Mesendoderm (in vitro differentiated cells): ENCODE results near the gene SGMS1.

Source experiments
- DNase-seq: peaks from one replicate; pipeline ENCODE4 v3.0.0; 2013
- H2AK5ac ChIP-seq: 2 replicates; pipeline ENCODE4 v1.6.1; 2013; ENCODE audit warnings: low read length, inconsistent platforms
- H2BK120ac ChIP-seq: 2 replicates; pipeline ENCODE4 v1.6.1; 2013; ENCODE audit warnings: low read depth, mild to moderate bottlenecking, low read length, moderate library complexity, mixed read lengths
- H2BK15ac ChIP-seq: replicated peaks from 2 replicates; pipeline ENCODE4 v1.6.1; 2013; ENCODE audit warnings: low read depth, mild to moderate bottlenecking, moderate library complexity
- H2BK5ac ChIP-seq: 2 replicates; pipeline ENCODE4 v1.6.1; 2013; ENCODE audit warnings: low read length, inconsistent platforms
- H3K18ac ChIP-seq: 2 replicates; pipeline ENCODE4 v1.6.1; 2013; ENCODE audit warnings: mild to moderate bottlenecking, low read length, mixed read lengths
- H3K23ac ChIP-seq: one replicate; pipeline ENCODE4 v1.6.1; 2013; ENCODE audit warnings: low read length
- H3K27ac ChIP-seq: 2 replicates; pipeline ENCODE4 v1.5.1; 2013; ENCODE audit warnings: low read depth, mild to moderate bottlenecking, inconsistent platforms, low read length, moderate library complexity
- H3K27me3 ChIP-seq: 2 replicates; pipeline ENCODE4 v1.6.1; 2013; ENCODE audit warnings: low read length, control low read depth, mild to moderate bottlenecking, inconsistent platforms; ENCODE audit not compliant: insufficient read depth, poor library complexity
- H3K36me3 ChIP-seq: 2 replicates; pipeline ENCODE4 v1.6.1; 2013; ENCODE audit warnings: low read length, inconsistent platforms; ENCODE audit not compliant: control insufficient read depth, insufficient read depth
- H3K4ac ChIP-seq: one replicate; pipeline ENCODE4 v1.6.1; 2013; ENCODE audit warnings: low read depth, mild to moderate bottlenecking, low read length, moderate library complexity
- H3K4me1 ChIP-seq: 2 replicates; pipeline ENCODE4 v1.6.1; 2013; ENCODE audit warnings: low read depth, low read length, inconsistent platforms; ENCODE audit not compliant: control insufficient read depth
- H3K4me2 ChIP-seq: 2 replicates; pipeline ENCODE4 v1.6.1; 2013; ENCODE audit warnings: low read length
- H3K4me3 ChIP-seq: 2 replicates; pipeline ENCODE4 v1.5.1; 2013; ENCODE audit warnings: mild to moderate bottlenecking, low read length
- H3K56ac ChIP-seq: one replicate; pipeline ENCODE4 v1.6.1; 2013; ENCODE audit warnings: low read length
- H3K79me1 ChIP-seq: 2 replicates; pipeline ENCODE4 v1.6.1; 2013; ENCODE audit warnings: low read length, inconsistent platforms
- H3K79me2 ChIP-seq: 2 replicates; pipeline ENCODE4 v1.6.1; 2013; ENCODE audit warnings: mild to moderate bottlenecking, low read length; ENCODE audit not compliant: control insufficient read depth, insufficient read depth
- H3K9ac ChIP-seq: 2 replicates; pipeline ENCODE4 v1.6.1; 2013; ENCODE audit warnings: low read length, inconsistent platforms
- H4K5ac ChIP-seq: one replicate; pipeline ENCODE4 v1.6.1; 2013; ENCODE audit warnings: low read length
- H4K8ac ChIP-seq: one replicate; pipeline ENCODE4 v1.6.1; 2013; ENCODE audit warnings: low read depth, mild to moderate bottlenecking, control low read depth, low read length, moderate library complexity
- WGBS: extraction: QIAGEN DNeasy Blood & Tissue Kit; methylation state at CpG from one replicate; pipeline ENCODE4 v1.1.7; 2013; ENCODE audit warnings: low lambda C conversion rate, missing lambda C conversion rate; ENCODE audit not compliant: insufficient coverage; ENCODE audit errors: extremely low coverage; 5-methylcytosine and 5-hydroxymethylcytosine counted together

The SGMS1 gene

DNA sequence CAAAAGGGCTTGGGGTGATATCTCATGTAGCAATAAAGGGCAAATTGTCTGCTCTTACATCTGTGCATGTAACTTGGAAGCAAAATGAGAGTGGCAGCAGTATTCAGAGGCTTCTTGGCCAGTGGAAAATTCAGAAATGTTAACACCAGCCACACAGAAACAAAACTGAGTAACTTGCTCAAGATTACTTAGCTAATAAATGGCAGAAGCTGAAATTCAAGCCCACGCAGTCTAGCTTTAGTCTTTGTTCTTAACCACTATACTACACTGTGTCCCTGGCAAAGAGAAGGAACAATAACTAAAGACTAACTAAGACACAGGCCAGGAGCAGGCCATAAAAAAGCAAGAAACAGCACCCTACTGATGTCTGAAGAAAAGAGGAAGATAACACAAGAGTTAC lies 186.5 kb downstream of the SGMS1 start:
- H3K79me2 ChIP-seq: no peaks in the 10 kb centered on the region
- H2AK5ac ChIP-seq: no peak overlapping the region

DNA sequence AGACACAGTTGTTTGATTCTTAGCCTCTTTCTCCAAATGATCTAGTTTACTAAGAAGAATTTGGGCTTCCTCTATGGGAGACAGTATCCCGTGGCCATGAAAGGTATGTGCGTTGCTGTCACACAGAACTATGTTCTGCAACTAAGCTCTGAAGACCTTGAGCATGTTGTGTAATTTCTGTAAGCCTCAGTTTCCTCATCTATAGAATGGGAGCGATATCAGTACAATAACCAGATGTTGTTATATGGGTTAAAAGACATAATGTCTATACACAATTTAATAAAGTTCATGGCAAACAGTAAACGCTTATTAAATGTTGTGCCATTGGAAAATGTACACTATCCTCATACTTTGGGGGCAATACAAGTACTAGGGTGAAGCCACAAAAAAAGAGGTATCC lies 187.0 kb downstream of the SGMS1 start:
- Histone ChIP-seq H3K4me1 (no peaks in the 10 kb centered on the region), H3K9ac (no peak overlapping the region), H2BK120ac (no peak overlapping the region), H2AK5ac (no peak overlapping the region), H3K23ac (no peak overlapping the region), H3K56ac (no peak overlapping the region), H4K8ac (no peak overlapping the region), H2BK5ac (no peak overlapping the region), H3K36me3 (no peaks in the 10 kb centered on the region), H3K27ac (no peak overlapping the region), H3K79me1 (no peaks in the 10 kb centered on the region), H2BK15ac (no peak overlapping the region), H3K4me3 (no peak overlapping the region), H3K4ac (no peak overlapping the region), H3K27me3 (no peaks in the 10 kb centered on the region), H3K79me2 (no peaks in the 10 kb centered on the region), H4K5ac (no peak overlapping the region), H3K18ac (no peak overlapping the region), H3K4me2 (no peak overlapping the region)
- no peak for DNase-seq
- WGBS: no CpG with 5 or more reads among the region's 4 CpGs

More for the DNA sequence above, 186.5 kb downstream of the SGMS1 start:
- Histone ChIP-seq H3K9ac (no peak overlapping the region), H3K4me2 (no peak overlapping the region), H3K23ac (no peak overlapping the region), H3K4me3 (no peak overlapping the region), H2BK120ac (no peak overlapping the region), H3K27me3 (no peaks in the 10 kb centered on the region), H3K4me1 (no peaks in the 10 kb centered on the region), H3K36me3 (no peaks in the 10 kb centered on the region), H2BK15ac (no peak overlapping the region), H3K18ac (no peak overlapping the region), H3K56ac (no peak overlapping the region), H4K8ac (no peak overlapping the region), H3K79me1 (no peaks in the 10 kb centered on the region), H3K4ac (no peak overlapping the region), H2BK5ac (no peak overlapping the region), H3K27ac (no peak overlapping the region), H4K5ac (no peak overlapping the region)
- WGBS: no CpG with 5 or more reads among the region's 1 CpG
- no peak for DNase-seq

DNA sequence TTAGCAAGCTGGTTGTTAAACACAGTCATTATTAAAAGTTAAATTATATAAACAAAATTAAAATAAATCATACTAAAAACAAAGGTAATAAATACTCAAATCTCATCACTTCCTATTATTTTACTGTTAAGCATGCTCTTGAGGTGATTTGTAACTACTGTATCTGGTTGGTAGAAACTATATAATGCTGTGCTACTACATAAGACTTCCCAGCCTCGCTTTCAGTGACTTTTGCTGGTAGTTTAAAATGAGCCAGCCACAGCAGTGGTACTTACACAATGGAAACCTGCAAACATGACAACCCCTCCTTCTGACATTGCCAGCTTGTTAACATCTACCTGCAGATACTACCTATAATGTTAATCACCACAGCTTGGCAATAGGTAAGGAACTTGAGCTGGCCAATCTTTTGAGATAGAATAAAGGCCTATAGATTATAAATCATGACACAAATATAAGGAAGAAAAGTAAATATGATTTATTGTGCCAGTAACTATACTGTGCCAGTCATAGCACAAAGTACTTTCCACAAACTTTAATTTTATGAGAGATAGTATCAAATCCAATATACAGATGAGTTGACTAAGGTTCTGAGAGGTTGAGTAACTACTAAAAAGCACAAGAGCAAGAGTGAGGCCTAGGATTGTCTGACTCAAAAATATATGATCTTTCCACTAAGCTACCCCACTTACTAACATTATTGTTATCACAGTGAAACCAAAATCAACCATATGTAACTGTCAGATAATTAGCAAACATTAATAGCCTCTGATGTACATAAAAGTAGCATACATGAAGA lies 191.3 kb downstream of the SGMS1 start:
- WGBS: no CpG with 5 or more reads among the region's 1 CpG
- no peak for DNase-seq
- no peak overlapping the region for H2BK120ac ChIP-seq

DNA sequence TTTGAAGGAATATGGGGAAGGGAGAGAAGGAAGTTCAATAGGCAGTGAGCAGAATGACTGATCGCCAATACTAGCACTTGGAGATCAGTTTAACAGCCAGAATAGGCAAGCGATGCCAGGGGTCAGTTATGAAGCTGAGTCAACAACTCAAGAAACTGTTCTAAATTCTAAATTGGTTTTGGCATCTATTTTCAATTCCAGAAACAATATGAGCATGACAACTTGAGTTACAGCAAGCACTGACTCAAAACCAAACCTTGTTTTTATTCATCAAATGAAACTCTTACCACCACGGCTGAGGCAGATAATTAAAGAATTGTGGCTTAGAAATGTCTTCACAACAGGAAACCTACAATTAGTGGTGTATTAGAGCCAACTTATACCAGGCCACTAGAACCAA lies 192.0 kb downstream of the SGMS1 start:
- Histone ChIP-seq H3K27ac (no peak overlapping the region), H2BK120ac (no peak overlapping the region), H3K79me1 (no peaks in the 10 kb centered on the region), H3K56ac (no peak overlapping the region), H3K27me3 (no peaks in the 10 kb centered on the region), H3K4me1 (no peaks in the 10 kb centered on the region), H3K79me2 (no peaks in the 10 kb centered on the region), H3K4me2 (no peak overlapping the region), H3K23ac (no peak overlapping the region), H2BK5ac (no peak overlapping the region), H3K4me3 (no peak overlapping the region), H4K5ac (no peak overlapping the region), H3K18ac (no peak overlapping the region), H3K4ac (no peak overlapping the region), H3K9ac (no peak overlapping the region), H3K36me3 (no peaks in the 10 kb centered on the region), H4K8ac (no peak overlapping the region), H2AK5ac (no peak overlapping the region), H2BK15ac (no peak overlapping the region)
- DNase-seq: no peak
- no CpG with 5 or more reads among the region's 3 CpGs for WGBS

More for the DNA sequence above, 191.3 kb downstream of the SGMS1 start:
- no peaks in the 10 kb centered on the region for H3K36me3 ChIP-seq
- no peak overlapping the region for H3K4me3 ChIP-seq
- no peak overlapping the region for H3K27ac ChIP-seq
- no peak overlapping the region for H2BK5ac ChIP-seq
- no peak overlapping the region for H3K4me2 ChIP-seq
- H4K5ac ChIP-seq: no peak overlapping the region
- no peak overlapping the region for H2AK5ac ChIP-seq
- H3K18ac ChIP-seq: no peak overlapping the region
- H3K27me3 ChIP-seq: no peaks in the 10 kb centered on the region
- no peak overlapping the region for H3K4ac ChIP-seq
- H3K9ac ChIP-seq: no peak overlapping the region
- H4K8ac ChIP-seq: no peak overlapping the region
- no peak overlapping the region for H3K56ac ChIP-seq
- H2BK15ac ChIP-seq: no peak overlapping the region
- H3K23ac ChIP-seq: no peak overlapping the region
- H3K79me2 ChIP-seq: no peaks in the 10 kb centered on the region
- H3K4me1 ChIP-seq: no peaks in the 10 kb centered on the region
- H3K79me1 ChIP-seq: no peaks in the 10 kb centered on the region

DNA sequence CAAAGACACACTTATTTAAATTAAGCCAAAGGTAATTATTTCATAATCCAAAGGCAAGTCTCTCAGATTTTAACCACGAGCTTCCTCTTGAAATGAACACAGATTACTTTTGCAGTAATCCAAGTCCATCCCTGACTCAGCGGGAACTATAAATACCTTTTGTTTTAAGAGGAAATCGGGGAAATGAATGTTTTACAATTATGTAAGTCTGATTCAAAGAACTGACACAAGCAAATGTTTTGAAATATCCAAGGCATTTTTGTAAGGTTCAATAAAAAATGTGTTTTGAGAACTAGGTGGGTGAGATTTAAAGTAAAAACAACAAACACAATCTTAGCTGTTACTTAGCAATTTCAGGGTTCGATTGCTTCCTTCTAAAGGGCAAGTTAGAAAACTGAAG lies 192.6 kb downstream of the SGMS1 start:
- DNase-seq: no peak
- no CpG with 5 or more reads among the region's 4 CpGs for WGBS

DNA sequence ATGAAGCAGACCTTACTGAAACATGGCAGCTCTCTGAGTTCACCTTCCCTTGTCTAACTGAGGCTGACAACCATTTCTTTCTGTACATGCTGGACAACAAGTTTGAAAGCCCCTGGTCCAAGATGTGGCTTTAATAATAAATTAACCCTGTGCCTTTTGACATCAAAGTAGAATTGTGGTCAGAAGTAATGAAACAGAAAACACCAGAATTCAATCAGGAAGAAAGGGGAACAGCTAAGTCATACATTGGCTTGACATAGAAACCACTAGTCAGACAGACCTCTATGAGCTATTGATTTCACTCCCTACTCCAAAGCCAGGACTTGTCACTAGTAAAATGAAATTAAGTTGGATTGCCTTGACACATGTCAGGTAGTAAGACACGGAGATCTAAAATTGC lies 197.3 kb downstream of the SGMS1 start:
- no peak overlapping the region for H3K18ac ChIP-seq
- H2BK120ac ChIP-seq: no peak overlapping the region
- H3K4me2 ChIP-seq: no peak overlapping the region
- no CpG with 5 or more reads among the region's 1 CpG for WGBS
- H2AK5ac ChIP-seq: no peak overlapping the region
- H3K4ac ChIP-seq: no peak overlapping the region
- no peaks in the 10 kb centered on the region for H3K79me1 ChIP-seq
- H3K9ac ChIP-seq: no peak overlapping the region
- H3K4me1 ChIP-seq: no peaks in the 10 kb centered on the region
- no peak overlapping the region for H3K56ac ChIP-seq
- no peak overlapping the region for H2BK5ac ChIP-seq
- no peaks in the 10 kb centered on the region for H3K36me3 ChIP-seq
- H3K23ac ChIP-seq: no peak overlapping the region
- no peak for DNase-seq
- no peak overlapping the region for H3K27ac ChIP-seq
- H4K5ac ChIP-seq: no peak overlapping the region
- H3K27me3 ChIP-seq: no peaks in the 10 kb centered on the region
- H3K79me2 ChIP-seq: no peaks in the 10 kb centered on the region
- no peak overlapping the region for H4K8ac ChIP-seq
- H2BK15ac ChIP-seq: no peak overlapping the region
- H3K4me3 ChIP-seq: no peak overlapping the region

More for the DNA sequence above, 192.6 kb downstream of the SGMS1 start:
- H3K27me3 ChIP-seq: no peaks in the 10 kb centered on the region
- no peak overlapping the region for H3K4ac ChIP-seq
- H3K36me3 ChIP-seq: no peaks in the 10 kb centered on the region
- H2AK5ac ChIP-seq: no peak overlapping the region
- H2BK5ac ChIP-seq: no peak overlapping the region
- H3K79me2 ChIP-seq: no peaks in the 10 kb centered on the region
- no peak overlapping the region for H3K27ac ChIP-seq
- H3K18ac ChIP-seq: no peak overlapping the region
- no peak overlapping the region for H3K56ac ChIP-seq
- no peak overlapping the region for H3K23ac ChIP-seq
- H4K8ac ChIP-seq: no peak overlapping the region
- H3K9ac ChIP-seq: no peak overlapping the region
- no peak overlapping the region for H2BK120ac ChIP-seq
- H2BK15ac ChIP-seq: no peak overlapping the region
- H4K5ac ChIP-seq: no peak overlapping the region
- H3K4me2 ChIP-seq: no peak overlapping the region
- no peaks in the 10 kb centered on the region for H3K79me1 ChIP-seq
- no peaks in the 10 kb centered on the region for H3K4me1 ChIP-seq
- no peak overlapping the region for H3K4me3 ChIP-seq
